GM13977 (cell line): ENCODE measurements around the gene COL15A1.

Source experiments
- DNase-seq: peaks from one replicate; pipeline ENCODE4 v3.0.0; 2012; ENCODE audit warnings: low spot score
- CTCF ChIP-seq: IDR thresholded peaks from 2 replicates; pipeline ENCODE4 v1.5.1; 2012; ENCODE audit warnings: mild to moderate bottlenecking, control low read depth; ENCODE audit not compliant: insufficient read depth; ENCODE audit errors: extremely low read depth, missing control alignments
- in situ Hi-C: fragments of 300-500 bp; cut with MboI; formaldehyde crosslinking; loops from one replicate; pipeline ENCODE4 v1.12.0; 2022; ENCODE audit warnings: low sequenced_read_pairs, low pct_unique_long_range_greater_than_20kb, mixed read lengths, inconsistent platforms; ENCODE audit not compliant: unreplicated experiment

Gene COL15A1

GRCh38 chr9:99040911-99041582 is 97.3 kb downstream of the COL15A1 start:
- in situ Hi-C loops, result no loop called here
- TF ChIP-seq CTCF, result no peak
- no peak for DNase-seq

GRCh38 chr9:99041618-99042017 is 97.9 kb downstream of the COL15A1 start:
- in situ Hi-C loops, result no loop called here
- DNase-seq, result no peak
- TF ChIP-seq CTCF, result no peak

- DNase-seq, result no peak
- no peak for TF ChIP-seq CTCF
- in situ Hi-C loops, result no loop called here
Observed at GRCh38 chr9:99042620-99043019, 98.9 kb downstream of the COL15A1 start.

- no peak for TF ChIP-seq CTCF
- in situ Hi-C loops, result no loop called here
- DNase-seq, result no peak
Observed at GRCh38 chr9:99044827-99045226, 101.1 kb downstream of the COL15A1 start.

GRCh38 chr9:99046068-99046467 is 102.4 kb downstream of the COL15A1 start:
- no peak for DNase-seq
- in situ Hi-C loops, result no loop called here
- no peak for TF ChIP-seq CTCF

GRCh38 chr9:99046542-99047071 is 102.9 kb downstream of the COL15A1 start:
- DNase-seq, result no peak
- no peak for TF ChIP-seq CTCF
- in situ Hi-C loops, result no loop called here
